ENCODE results near the gene BAIAP2. TPM values are rescaled to one million over a fixed set of nuclear protein-coding genes. Genes with fewer than 3 reads are reported as not detected.

BAIAP2 gene
- total and polyA plus RNA-seq, 4 experiments from 2014 or later: 2.1 to 7.2 (median 5.5) TPM

DNA sequence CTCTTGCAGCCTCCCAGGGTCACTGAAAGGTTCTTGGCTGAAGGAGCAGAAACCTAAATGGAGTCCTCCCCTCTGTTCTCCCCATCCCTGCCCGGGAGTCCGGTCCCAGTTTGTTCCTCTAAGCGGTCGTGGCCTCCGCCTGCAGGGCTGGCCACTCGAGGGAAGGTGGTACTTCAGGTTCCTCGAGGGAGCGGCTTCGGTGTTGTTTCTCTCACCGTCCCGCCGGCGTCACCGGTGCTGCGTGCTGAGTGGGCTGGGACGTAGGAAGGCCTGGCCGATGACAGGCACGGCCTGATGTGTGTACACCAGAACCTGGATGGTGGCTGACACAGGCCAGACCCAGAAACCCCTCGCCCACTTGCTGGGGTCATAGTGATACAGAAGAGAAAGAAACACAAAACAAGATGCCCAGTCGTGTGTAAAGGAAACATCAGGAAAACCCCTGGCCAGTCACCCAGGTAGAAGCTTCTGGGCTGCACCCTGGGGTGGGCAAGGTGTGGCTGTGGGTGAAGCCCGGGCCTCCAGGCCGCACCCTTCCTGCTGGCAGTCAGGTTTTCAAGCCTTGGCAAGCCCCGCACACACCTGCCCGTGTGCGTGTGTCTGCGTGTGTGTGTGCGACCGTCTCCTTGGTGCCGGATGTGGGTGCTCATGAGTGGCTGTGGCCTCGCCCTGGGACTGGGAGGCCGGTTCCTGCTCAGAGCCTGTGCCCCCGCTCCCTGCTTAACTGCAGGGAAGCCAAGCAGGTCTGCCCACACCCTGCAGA lies 52.0 kb downstream of the BAIAP2 start:
- peak in 2 of 5 donors; percentile 14 to 19 for DNase-seq
- Mint-ChIP-seq H3K9me3 (no peaks in the 10 kb centered on the region), H3K27me3 (no peaks in the 10 kb centered on the region), H3K4me1 (peaks cover 3 to 14% (median 7%) of the 10 kb centered on the region in 4 donors), H3K36me3 (no peaks in the 10 kb centered on the region), H3K4me3 (peak overlapping the region in 1 of 8 donors; percentile 17), H3K27ac (peak overlapping the region in 3 of 7 donors; percentile 13 to 53 (median 17))
- intact Hi-C loops (cut with micrococcal nuclease): no loop called here
- no peaks in the 10 kb centered on the region for H3K9me3 ChIP-seq (ENCODE audit: control insufficient read depth in 1 of 2, low read length in 2 of 2)
- ChIA-PET POLR2A (ENCODE audit: partially characterized antibody) (interaction anchor here (1.7 kb wide), 1 partner anchor 10 kb away, joined by 6 read pairs; no protein-coding TSS in a partner anchor), CTCF (ENCODE audit: partially characterized antibody) (interaction anchor here (1.6 kb wide), 1 partner anchor 15 kb away, joined by 10 read pairs; no protein-coding TSS in a partner anchor)
- no peaks in the 10 kb centered on the region for H3K36me3 ChIP-seq (ENCODE audit: insufficient read depth, low read length)
- peaks cover 5% of the 10 kb centered on the region for H3K4me1 ChIP-seq (ENCODE audit: insufficient read depth, low read length)
- no peak overlapping the region for H3K27ac ChIP-seq (ENCODE audit: low read depth, low read length)
- H3K27me3 ChIP-seq (ENCODE audit: insufficient read depth, low read length): no peaks in the 10 kb centered on the region
- no peak overlapping the region for H3K4me3 ChIP-seq (ENCODE audit: low read length in 2 of 2)

DNA sequence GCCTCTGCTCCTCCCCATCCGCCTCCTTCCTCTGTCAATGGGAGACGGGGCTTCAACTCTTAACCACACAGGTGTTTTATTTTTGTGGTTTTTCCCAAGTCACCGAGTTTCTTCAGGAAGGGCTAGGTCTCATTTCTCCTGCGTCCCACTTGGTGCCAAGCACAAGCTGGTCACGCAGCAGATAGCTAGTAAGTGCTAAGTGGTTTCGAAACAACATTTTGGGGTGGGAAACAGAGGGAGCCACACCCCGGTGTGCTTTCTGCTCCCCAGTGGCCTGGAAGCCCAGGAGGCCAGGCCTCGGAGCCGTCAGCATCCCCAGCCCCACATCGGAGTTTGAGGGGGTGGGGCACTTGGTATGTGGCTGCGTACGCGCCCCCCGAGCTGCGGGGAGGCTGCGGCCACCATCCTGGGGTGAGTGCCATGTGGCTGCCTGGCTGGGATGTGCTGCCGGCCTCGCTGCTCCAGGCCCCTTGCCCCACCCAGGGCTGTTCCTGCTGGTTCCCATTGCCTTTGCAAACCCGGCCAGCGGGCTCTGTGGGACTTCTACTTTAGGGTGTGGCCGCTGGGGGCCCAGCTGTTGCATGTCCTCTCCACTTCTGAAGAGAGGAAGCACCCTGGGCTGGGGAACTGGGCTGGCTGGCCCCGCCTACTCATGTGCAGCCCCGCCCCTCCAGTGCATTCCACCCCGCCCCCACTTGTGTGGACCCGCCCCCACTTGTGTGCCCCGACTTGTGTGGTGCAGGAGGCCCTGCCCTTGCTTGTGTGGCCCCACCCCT lies 55.6 kb downstream of the BAIAP2 start:
- no peaks in the 10 kb centered on the region for H3K36me3 Mint-ChIP-seq
- Histone ChIP-seq H3K27ac (ENCODE audit: low read depth, low read length) (no peak overlapping the region), H3K4me3 (ENCODE audit: low read length in 2 of 2) (no peak overlapping the region), H3K9me3 (ENCODE audit: control insufficient read depth in 1 of 2, low read length in 2 of 2) (no peaks in the 10 kb centered on the region), H3K36me3 (ENCODE audit: insufficient read depth, low read length) (no peaks in the 10 kb centered on the region), H3K27me3 (ENCODE audit: insufficient read depth, low read length) (no peaks in the 10 kb centered on the region), H3K4me1 (ENCODE audit: insufficient read depth, low read length) (peaks cover 24% of the 10 kb centered on the region)
- no peaks in the 10 kb centered on the region for H3K27me3 Mint-ChIP-seq
- peak in 4 of 5 donors; percentile 23 to 52 (median 28) for DNase-seq
- peaks cover 13 to 41% (median 29%) of the 10 kb centered on the region in 4 donors for H3K4me1 Mint-ChIP-seq
- peak overlapping the region in 2 of 7 donors; percentile 11 to 42 for H3K27ac Mint-ChIP-seq
- CTCF ChIA-PET (ENCODE audit: partially characterized antibody): interaction anchor here (1.0 kb wide), 1 partner anchor 67 kb away, joined by 4 read pairs; no protein-coding TSS in a partner anchor
- POLR2A ChIA-PET (ENCODE audit: partially characterized antibody): no interaction called here
- intact Hi-C loops (cut with micrococcal nuclease): loop anchor here (10.0 kb wide), 1 partner anchor 834 kb away; the partner anchor contains the start of gene MAFG
- H3K9me3 Mint-ChIP-seq: no peaks in the 10 kb centered on the region
- no peak overlapping the region for H3K4me3 Mint-ChIP-seq

- Mint-ChIP-seq H3K27me3 (no peaks in the 10 kb centered on the region), H3K4me1 (peaks cover 17 to 47% (median 33%) of the 10 kb centered on the region in 4 donors)
Measured at GRCh38 chr17:81091154-81091553, 56.2 kb downstream of the BAIAP2 start.

DNA sequence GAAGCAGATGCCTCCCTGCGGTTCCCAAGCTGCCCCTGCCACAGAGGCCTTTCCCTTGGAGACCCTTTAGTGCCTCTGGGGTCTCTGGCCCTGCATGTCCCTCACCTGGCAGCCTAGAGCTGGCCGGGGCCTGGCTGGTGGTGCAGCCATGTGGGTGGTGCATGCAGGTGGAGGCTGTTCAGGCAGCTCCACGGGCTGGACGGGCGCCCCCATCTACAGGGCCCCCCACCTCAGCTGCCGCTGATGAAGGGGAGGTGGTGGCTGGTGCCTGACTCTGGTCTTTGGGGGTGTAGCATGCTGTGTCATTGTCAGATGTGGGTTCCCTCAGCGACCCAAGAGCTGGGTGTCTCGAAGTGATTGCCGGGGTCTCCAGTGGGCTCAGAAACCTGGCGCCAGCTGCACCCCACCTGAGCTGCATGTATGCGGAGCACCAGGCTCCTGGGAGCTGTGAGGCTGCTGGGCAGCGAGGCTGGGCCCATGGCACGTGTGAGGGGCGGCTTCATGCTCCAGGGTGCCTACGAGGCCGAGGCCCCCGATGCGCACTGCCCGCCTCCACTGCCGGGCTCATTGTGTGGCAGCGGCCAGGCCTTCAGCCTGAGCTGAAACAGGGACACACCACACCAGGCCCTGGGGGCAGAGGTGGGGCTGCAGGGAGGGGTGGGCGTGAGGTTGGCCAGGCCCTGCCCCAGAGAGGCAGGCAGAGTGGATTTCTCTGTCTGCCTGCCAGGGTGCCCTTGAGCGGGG lies 57.0 kb downstream of the BAIAP2 start:
- DNase-seq: no peak
- CTCF ChIA-PET (ENCODE audit: partially characterized antibody): interaction anchor here (1.4 kb wide), 1 partner anchor 10 kb away, joined by 3 read pairs; no protein-coding TSS in a partner anchor
- Mint-ChIP-seq H3K36me3 (no peaks in the 10 kb centered on the region), H3K27me3 (no peaks in the 10 kb centered on the region), H3K27ac (peak overlapping the region in 3 of 7 donors; percentile 18 to 50 (median 24)), H3K4me3 (peak overlapping the region in 1 of 8 donors; percentile 6), H3K4me1 (peaks cover 23 to 55% (median 35%) of the 10 kb centered on the region in 4 donors), H3K9me3 (no peaks in the 10 kb centered on the region)
- POLR2A ChIA-PET (ENCODE audit: partially characterized antibody): no interaction called here
- intact Hi-C loops (cut with micrococcal nuclease): loop anchor here (10.0 kb wide), 1 partner anchor 833 kb away; the partner anchor contains the start of gene MAFG
- Histone ChIP-seq H3K4me3 (ENCODE audit: low read length in 2 of 2) (no peak overlapping the region), H3K36me3 (ENCODE audit: insufficient read depth, low read length) (no peaks in the 10 kb centered on the region), H3K27me3 (ENCODE audit: insufficient read depth, low read length) (no peaks in the 10 kb centered on the region), H3K9me3 (ENCODE audit: control insufficient read depth in 1 of 2, low read length in 2 of 2) (no peaks in the 10 kb centered on the region), H3K27ac (ENCODE audit: low read depth, low read length) (no peak overlapping the region), H3K4me1 (ENCODE audit: insufficient read depth, low read length) (peaks cover 38% of the 10 kb centered on the region)

More at GRCh38 chr17:81091154-81091553, 56.2 kb downstream of the BAIAP2 start:
- Histone ChIP-seq H3K9me3 (ENCODE audit: control insufficient read depth in 1 of 2, low read length in 2 of 2) (no peaks in the 10 kb centered on the region), H3K36me3 (ENCODE audit: insufficient read depth, low read length) (no peaks in the 10 kb centered on the region), H3K27ac (ENCODE audit: low read depth, low read length) (no peak overlapping the region), H3K27me3 (ENCODE audit: insufficient read depth, low read length) (no peaks in the 10 kb centered on the region), H3K4me3 (ENCODE audit: low read length in 2 of 2) (no peak overlapping the region), H3K4me1 (ENCODE audit: insufficient read depth, low read length) (peaks cover 30% of the 10 kb centered on the region)
- intact Hi-C loops (cut with micrococcal nuclease): loop anchor here (10.0 kb wide), 1 partner anchor 834 kb away; the partner anchor contains the start of gene MAFG
- CTCF ChIA-PET (ENCODE audit: partially characterized antibody): interaction anchor here (1.4 kb wide), 1 partner anchor 11 kb away, joined by 3 read pairs; no protein-coding TSS in a partner anchor
- no peaks in the 10 kb centered on the region for H3K9me3 Mint-ChIP-seq
- H3K4me3 Mint-ChIP-seq: no peak overlapping the region
- POLR2A ChIA-PET (ENCODE audit: partially characterized antibody): no interaction called here
- no peak for DNase-seq
- H3K27ac Mint-ChIP-seq: peak overlapping the region in 1 of 7 donors; percentile 63
- no peaks in the 10 kb centered on the region for H3K36me3 Mint-ChIP-seq

GRCh38 chr17:81092518-81093095 lies 57.7 kb downstream of the BAIAP2 start:
- H3K9me3 ChIP-seq (ENCODE audit: control insufficient read depth in 1 of 2, low read length in 2 of 2): no peaks in the 10 kb centered on the region
- POLR2A ChIA-PET (ENCODE audit: partially characterized antibody): no interaction called here
- Mint-ChIP-seq H3K4me1 (peaks cover 24 to 57% (median 34%) of the 10 kb centered on the region in 4 donors), H3K36me3 (no peaks in the 10 kb centered on the region), H3K9me3 (no peaks in the 10 kb centered on the region), H3K27ac (peak overlapping the region in 4 of 7 donors; percentile 24 to 81 (median 52)), H3K27me3 (no peaks in the 10 kb centered on the region), H3K4me3 (peak overlapping the region in 1 of 8 donors; percentile 6)
- no peaks in the 10 kb centered on the region for H3K27me3 ChIP-seq (ENCODE audit: insufficient read depth, low read length)
- peaks cover 45% of the 10 kb centered on the region for H3K4me1 ChIP-seq (ENCODE audit: insufficient read depth, low read length)
- intact Hi-C loops (cut with micrococcal nuclease): loop anchor here (10.0 kb wide), 1 partner anchor 832 kb away; the partner anchor contains the start of gene MAFG
- DNase-seq: no peak
- H3K36me3 ChIP-seq (ENCODE audit: insufficient read depth, low read length): no peaks in the 10 kb centered on the region
- CTCF ChIA-PET (ENCODE audit: partially characterized antibody): interaction anchor here (1.4 kb wide), 1 partner anchor 10 kb away, joined by 3 read pairs; no protein-coding TSS in a partner anchor
- H3K27ac ChIP-seq (ENCODE audit: low read depth, low read length): no peak overlapping the region
- no peak overlapping the region for H3K4me3 ChIP-seq (ENCODE audit: low read length in 2 of 2)

All from CD4-positive, alpha-beta memory T cell (primary cell).